HS-27A (cell line): ENCODE results near the gene DNMT3A.

Experiments
- DNase-seq: peaks from one replicate; pipeline ENCODE4 v3.0.0-alpha.2; 2012; ENCODE audit warnings: low read depth, missing footprints

DNMT3A gene

GRCh38 chr2:25343187-25343825 is 1.6 kb upstream of the DNMT3A start:
- no peak for DNase-seq

DNA sequence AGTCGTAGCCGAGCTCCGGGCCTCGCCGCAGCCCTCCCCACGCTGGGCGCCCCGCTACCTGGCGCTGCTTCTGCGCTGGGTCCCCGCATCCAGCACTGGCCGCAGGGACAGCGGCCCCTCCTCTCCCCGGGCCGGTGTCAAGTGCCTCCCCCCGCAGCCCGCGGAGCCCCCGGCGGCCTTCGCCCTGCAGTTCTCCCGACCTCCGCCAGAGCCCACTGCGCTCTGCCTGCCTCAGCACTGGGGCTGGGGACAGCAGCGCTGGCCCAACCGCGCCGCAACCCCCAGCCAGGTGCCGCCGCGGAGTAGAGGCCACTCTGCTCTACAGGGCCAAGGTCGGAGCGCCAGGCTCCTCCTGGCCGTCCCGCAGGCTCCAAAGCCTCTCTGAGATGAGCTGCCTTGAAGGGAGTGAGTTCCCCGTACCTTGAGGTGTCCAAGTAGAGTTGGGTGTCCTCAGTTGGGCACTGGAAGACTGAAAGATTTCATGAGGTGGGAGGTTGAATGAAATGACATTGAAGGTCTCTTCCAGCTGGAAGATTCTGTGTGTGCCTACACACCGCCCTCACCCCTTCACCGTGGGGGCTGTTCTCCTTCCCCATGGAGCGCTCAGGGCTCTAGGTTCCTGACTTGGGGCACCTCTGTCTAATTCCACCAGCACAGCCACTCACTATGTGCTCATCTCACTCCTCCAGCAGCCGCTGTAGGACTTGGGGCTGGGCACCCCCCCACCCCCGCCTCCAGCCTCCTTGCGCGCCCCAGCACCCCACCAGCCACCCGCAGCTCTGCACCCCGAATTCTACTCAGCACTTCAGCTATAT is 854 bp upstream of the DNMT3A start:
- no peak for DNase-seq

DNA sequence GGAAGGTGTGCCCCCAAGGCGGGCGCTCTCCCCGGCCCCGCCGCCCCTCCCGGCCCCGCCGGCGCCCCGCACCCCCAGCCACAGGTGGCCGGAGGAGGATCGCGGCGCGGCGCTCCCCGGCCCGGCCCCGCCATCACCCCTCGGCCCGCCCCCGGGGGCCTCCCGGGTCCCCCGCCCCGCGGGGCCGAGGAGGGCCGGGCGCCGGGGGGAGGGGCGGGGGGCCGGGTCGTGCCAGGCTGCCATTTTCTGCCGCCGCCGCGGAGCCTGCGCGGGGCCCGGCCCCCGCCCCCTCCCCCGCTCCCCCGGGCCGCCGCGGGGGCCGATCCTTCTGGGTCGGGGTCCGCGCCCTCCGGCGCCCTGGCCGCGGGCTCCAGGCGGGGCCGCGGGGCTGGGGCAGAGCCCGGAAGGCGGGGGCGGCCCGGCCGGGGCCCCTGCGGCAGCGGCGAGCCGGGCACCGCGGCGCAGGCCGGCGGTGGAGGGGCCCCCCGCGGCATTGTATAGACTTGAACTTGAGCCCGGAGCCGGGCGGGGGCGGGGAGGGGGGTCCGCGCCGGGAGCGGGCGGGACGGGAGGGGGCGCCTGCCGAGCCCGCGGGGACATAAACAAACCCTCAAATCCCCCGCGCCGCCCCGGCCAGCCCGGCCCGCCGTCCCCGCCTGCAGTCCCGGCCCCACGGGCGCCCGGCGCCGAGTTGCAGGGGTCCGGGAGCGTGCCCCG is 556 bp downstream of the DNMT3A start:
- DNase-seq: no peak

DNA sequence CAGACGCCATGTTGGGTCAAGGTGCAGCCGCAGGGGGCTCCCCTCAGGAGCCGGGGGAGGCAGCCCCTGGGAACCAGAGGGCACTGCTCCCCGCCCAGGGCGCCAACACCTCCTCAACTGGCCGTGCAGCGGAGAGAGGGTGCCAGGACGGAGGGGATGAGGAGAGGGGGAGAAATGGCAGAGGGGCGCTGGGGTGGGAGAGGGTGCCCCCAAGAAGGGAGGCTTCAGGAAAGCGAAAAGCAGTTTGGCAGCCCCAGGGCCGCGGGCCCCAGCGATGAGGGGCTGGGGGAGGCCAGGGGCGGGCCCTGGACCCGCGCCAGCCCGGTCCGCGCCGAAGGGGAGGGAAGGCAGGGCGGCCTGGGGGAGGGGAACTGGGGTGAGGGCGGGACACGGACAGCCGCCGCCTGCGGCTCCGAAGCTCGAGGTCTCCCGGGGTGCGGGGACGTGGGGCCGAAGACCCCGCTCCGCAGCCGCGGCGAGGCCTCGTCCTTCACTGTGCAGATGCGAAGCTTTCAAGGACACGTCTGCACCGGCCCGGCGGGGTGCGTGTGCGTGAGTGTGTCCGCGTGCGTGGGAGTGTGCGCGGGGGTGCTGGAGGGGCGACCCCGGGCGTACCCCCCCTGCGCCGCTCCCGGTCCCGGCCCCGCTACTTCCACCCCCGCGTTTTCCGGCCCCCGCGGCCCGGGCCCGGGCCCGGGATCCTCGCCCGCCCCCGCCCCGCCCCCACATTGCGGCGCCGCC is 1.4 kb downstream of the DNMT3A start:
- no peak for DNase-seq

DNA sequence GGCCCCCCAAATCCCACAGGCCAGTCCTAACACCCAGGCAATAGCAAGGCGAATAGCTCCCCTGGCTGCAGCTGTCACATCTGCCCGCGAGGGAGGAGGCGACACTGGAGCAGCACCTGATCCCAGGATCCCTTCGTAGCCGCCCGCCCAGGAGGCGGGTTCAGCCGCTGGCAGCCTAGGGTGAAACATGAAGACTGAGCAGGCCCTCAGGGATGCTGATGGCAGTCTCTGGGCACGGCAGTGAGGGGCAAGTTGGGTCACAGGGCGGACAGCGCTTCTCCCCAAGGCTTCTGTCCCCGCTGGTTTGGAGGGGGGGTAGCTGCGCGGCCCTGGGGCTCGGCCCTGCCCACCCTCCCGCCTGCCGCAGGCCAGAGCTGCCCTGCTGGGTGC is 1.9 kb downstream of the DNMT3A start:
- no peak for DNase-seq

DNA sequence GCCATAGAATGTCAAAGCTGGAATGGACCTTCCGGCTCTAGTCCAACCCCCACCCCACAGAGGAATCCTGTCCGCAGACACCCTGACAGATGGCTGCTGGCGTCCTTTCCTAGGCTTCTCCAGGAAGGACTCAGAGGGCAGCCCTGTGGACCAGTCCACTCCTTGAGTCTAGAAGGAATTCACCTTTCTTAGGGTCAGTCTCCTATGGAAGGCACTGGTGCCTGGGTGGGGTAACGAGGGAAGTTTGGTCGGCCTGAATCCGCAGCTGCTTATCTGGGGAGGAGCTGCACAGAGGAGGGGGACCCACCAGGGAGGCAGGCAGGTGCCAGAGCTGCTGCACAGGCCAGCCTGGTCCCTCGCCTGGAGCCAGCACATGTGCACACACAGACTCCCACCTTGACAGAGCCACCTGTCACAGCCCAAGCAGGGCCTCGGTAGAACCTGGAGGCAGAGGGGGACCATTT is 2.5 kb downstream of the DNMT3A start:
- DNase-seq: no peak

- DNase-seq: no peak
Observed at GRCh38 chr2:25338401-25338800, 3.3 kb downstream of the DNMT3A start.

DNA sequence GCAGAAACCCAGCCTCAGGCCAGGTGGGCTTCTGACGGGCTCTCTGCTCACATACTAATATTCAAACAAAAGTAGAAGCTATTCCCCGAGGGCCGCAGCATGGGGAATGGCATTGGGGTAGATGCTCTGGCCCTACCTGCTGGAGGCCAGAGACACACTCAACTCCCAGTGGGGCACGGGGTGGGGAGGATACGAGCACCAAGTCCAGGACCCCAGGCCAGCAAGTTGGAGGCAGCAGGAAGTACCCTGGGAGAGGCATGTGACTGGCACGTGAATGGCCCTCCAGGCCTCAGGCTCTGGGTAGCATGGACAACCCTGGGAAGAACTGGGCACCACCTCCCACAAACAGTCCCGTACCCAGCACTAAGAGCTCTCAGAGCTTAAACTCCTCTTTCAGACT is 3.8 kb downstream of the DNMT3A start:
- DNase-seq: no peak

GRCh38 chr2:25337276-25337675 is 4.4 kb downstream of the DNMT3A start:
- DNase-seq: no peak

DNA sequence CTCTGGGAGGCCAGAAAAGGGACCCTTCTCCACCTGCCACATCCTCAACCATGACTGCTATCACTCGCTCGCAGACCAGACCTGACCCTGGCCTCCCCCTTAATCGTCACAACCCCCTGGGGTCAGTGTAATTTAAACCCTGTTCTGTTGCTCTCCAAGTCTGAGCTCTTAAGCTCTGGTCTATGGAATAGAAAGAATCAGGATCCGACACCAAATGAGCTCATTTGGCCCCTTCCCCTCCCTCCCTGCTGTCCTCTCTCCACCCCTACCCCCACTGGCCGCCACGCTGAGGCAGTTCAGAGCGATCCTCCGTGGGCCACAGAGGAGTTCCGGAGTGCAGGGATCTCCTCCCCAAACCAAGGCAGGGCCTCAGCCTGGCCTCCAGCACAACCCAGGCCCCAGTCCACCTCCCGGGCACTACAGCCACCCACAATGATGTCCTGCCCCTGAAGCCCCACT is 5.3 kb downstream of the DNMT3A start:
- no peak for DNase-seq

DNA sequence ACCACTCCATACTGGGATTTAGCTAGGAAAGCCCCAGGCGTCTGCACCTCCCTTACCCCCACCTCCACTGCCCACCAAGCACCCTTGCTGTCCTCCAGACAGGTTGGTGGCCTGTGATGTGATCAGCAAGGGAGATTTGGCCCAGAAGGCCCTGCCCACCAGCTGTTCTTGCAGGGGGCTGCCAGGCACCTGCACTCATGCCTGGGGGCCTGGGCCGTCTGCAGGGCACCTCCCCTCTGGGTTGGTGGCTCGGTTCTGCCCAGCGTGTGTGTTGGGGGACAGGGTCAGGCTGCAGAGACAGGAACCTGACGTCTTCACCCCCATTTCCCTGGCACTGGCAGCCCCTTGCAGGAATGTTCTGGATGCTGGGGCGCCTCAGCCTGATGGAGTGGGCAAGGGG is 5.8 kb downstream of the DNMT3A start:
- no peak for DNase-seq

- DNase-seq: no peak
Observed at GRCh38 chr2:25335204-25335603, 6.5 kb downstream of the DNMT3A start.

DNA sequence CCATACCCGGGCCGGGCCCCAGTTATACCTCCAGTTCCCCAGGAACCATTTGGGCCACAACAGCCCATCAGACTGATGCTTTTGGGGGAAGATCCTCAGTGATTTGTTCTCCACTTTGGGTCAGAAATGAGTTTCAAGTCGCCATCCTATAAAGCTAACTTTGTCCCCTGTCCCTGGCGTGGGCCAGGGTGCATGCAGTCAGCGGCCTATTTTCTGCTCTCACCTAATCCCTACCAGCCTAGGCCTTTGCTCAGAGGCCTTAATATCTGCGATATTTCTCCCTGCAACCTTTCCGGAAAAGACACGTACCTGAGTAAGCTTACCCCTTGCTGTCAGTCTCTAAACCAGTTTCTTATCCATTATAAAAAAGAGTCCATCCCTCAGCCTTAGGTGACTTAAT is 7.2 kb downstream of the DNMT3A start:
- no peak for DNase-seq

GRCh38 chr2:25333981-25334380 is 7.7 kb downstream of the DNMT3A start:
- DNase-seq: no peak

- no peak for DNase-seq
Observed at GRCh38 chr2:25332571-25332970, 9.2 kb downstream of the DNMT3A start.

GRCh38 chr2:25331686-25332365 is 9.9 kb downstream of the DNMT3A start:
- no peak for DNase-seq

- no peak for DNase-seq
Observed at GRCh38 chr2:25330937-25331336, 10.8 kb downstream of the DNMT3A start.

- no peak for DNase-seq
Observed at GRCh38 chr2:25330273-25330672, 11.5 kb downstream of the DNMT3A start.

DNA sequence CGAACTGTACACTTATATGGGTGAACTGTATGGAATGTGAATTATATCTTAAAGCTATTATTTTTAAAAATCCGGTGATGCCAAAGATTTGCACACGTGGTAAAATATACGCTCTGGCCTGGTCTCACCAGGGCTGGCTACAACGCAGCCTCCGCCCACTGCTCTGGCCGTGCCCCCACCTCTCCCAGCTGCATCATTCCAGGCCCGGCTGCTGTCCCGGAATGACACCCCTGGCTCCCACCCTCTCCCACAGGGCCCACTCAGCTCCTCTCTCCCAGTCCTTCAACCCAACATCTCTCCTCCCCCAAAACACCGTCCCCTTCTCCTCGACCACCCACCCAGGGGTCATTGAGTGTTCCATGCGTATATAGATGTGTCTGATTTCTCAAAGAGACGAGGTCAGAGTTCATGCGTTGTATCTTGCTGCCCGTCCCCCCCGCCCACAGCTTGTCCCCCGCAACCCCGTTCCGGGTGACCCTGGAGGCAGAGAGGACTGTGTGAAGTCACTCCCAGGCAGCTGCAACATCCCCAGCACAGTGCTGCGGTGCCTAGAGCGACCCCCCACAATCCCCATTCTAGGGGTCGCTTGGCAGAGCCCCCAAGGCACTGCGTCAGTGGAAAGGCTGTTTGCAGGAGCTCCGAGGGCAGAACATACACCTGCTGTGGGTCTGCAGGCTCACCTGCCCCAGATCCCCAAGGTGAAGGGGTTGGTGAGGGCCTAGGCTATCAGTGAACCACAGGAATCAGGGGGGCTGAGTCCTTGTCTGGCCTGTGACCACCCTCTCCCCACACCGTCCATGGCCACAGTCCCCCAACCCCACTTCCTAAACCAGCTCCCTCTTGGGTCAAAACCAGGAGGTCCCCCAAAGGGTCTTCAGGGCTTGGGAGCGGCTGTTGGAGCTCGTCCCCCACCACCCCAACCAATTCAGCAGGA is 13.3 kb downstream of the DNMT3A start:
- DNase-seq: no peak

GRCh38 chr2:25326326-25327013 is 15.3 kb downstream of the DNMT3A start:
- no peak for DNase-seq
